Immature natural killer cell (primary cell): Measurements from ENCODE around the gene MYO5B. TPM values are rescaled to one million over a fixed set of nuclear protein-coding genes. Genes with fewer than 3 reads are reported as not detected.
A peak's percentile ranks its signal among the peaks of the same experiment; 100 is the strongest.

ENCODE experiments used
- DNase-seq, 3 donors: peaks; one replicate each; pipeline ENCODE4 v3.0.0; 2022; ENCODE audit warnings: mixed read lengths in 1 of 3
- H3K27ac Mint-ChIP-seq, 6 donors: one replicate each; pipeline ENCODE4 v1.8.0; 2020; ENCODE audit warnings: mixed read lengths in 6 of 6, mild to moderate bottlenecking in 5 of 6, inconsistent platforms in 4 of 6, moderate library complexity in 3 of 6
- H3K27me3 Mint-ChIP-seq, 3 donors: one replicate each; pipeline ENCODE4 v1.8.0; 2020 to 2021; ENCODE audit warnings: low read depth in 3 of 3, mild to moderate bottlenecking in 3 of 3, mixed read lengths in 3 of 3, moderate library complexity in 3 of 3, inconsistent platforms in 1 of 3
- H3K36me3 Mint-ChIP-seq, 3 donors: one replicate each; pipeline ENCODE4 v1.8.0; 2020; ENCODE audit warnings: mixed read lengths in 3 of 3, inconsistent platforms in 2 of 3, mild to moderate bottlenecking in 2 of 3
- H3K4me1 Mint-ChIP-seq, 2 donors: one replicate each; pipeline ENCODE4 v1.8.0; 2020; ENCODE audit warnings: inconsistent platforms in 2 of 2, mild to moderate bottlenecking in 2 of 2, mixed read lengths in 2 of 2, moderate library complexity in 1 of 2
- H3K4me3 Mint-ChIP-seq, 5 donors: one replicate each; pipeline ENCODE4 v1.8.0; 2020; ENCODE audit warnings: mild to moderate bottlenecking in 5 of 5, mixed read lengths in 5 of 5, inconsistent platforms in 3 of 5, moderate library complexity in 3 of 5
- H3K9me3 Mint-ChIP-seq, 6 donors: one replicate each; pipeline ENCODE4 v1.8.0; 2020; ENCODE audit warnings: mild to moderate bottlenecking in 6 of 6, mixed read lengths in 6 of 6, inconsistent platforms in 4 of 6, moderate library complexity in 3 of 6
- polyA plus RNA-seq, 3 donors: library from polyadenylated mRNA; unstranded; fragments of 300-500 nt; fragmentation: Illumina TruSeq; gene quantifications; one replicate each; pipeline ENCODE4 v1.2.3, GENCODE V29; 2021

The MYO5B gene
- polyA plus RNA-seq, 3 donors from 2014 or later: 0.04 TPM; not detected in 2

- Mint-ChIP-seq H3K27me3 (peaks cover 2 to 10% (median 5%) of the 10 kb centered on the region in 3 donors), H3K4me1 (no peaks in the 10 kb centered on the region), H3K9me3 (no peaks in the 10 kb centered on the region), H3K4me3 (no peak overlapping the region), H3K36me3 (no peaks in the 10 kb centered on the region), H3K27ac (no peak overlapping the region)
- DNase-seq: no peak
Observed at GRCh38 chr18:49880661-49881060, 314.3 kb downstream of the MYO5B start.

- Mint-ChIP-seq H3K27me3 (peaks cover 0 to 10% (median 5%) of the 10 kb centered on the region in 3 donors), H3K4me3 (no peak overlapping the region), H3K27ac (no peak overlapping the region), H3K9me3 (no peaks in the 10 kb centered on the region), H3K4me1 (no peaks in the 10 kb centered on the region), H3K36me3 (no peaks in the 10 kb centered on the region)
- no peak for DNase-seq
Observed at GRCh38 chr18:49879271-49879580, 315.7 kb downstream of the MYO5B start.

- Mint-ChIP-seq H3K9me3 (no peaks in the 10 kb centered on the region), H3K4me1 (no peaks in the 10 kb centered on the region), H3K4me3 (no peak overlapping the region), H3K36me3 (no peaks in the 10 kb centered on the region), H3K27me3 (peaks cover 0 to 10% (median 5%) of the 10 kb centered on the region in 3 donors), H3K27ac (no peak overlapping the region)
- DNase-seq: no peak
Observed at GRCh38 chr18:49878567-49879270, 316.2 kb downstream of the MYO5B start.

- Mint-ChIP-seq H3K4me3 (no peak overlapping the region), H3K27ac (no peak overlapping the region), H3K4me1 (no peaks in the 10 kb centered on the region), H3K36me3 (no peaks in the 10 kb centered on the region), H3K9me3 (no peaks in the 10 kb centered on the region), H3K27me3 (peaks cover 0 to 10% (median 5%) of the 10 kb centered on the region in 3 donors)
- no peak for DNase-seq
Observed at GRCh38 chr18:49878015-49878414, 316.9 kb downstream of the MYO5B start.

GRCh38 chr18:49876536-49876935 lies 318.4 kb downstream of the MYO5B start:
- Mint-ChIP-seq H3K9me3 (no peaks in the 10 kb centered on the region), H3K36me3 (no peaks in the 10 kb centered on the region), H3K27ac (no peak overlapping the region), H3K27me3 (peaks cover 0 to 8% (median 5%) of the 10 kb centered on the region in 3 donors), H3K4me1 (peaks cover 7 to 11% of the 10 kb centered on the region in 2 donors), H3K4me3 (no peak overlapping the region)
- DNase-seq: no peak

GRCh38 chr18:49875783-49876182 lies 319.2 kb downstream of the MYO5B start:
- peaks cover 0 to 8% (median 5%) of the 10 kb centered on the region in 3 donors for H3K27me3 Mint-ChIP-seq
- no peak for DNase-seq
- no peak overlapping the region for H3K27ac Mint-ChIP-seq
- no peaks in the 10 kb centered on the region for H3K9me3 Mint-ChIP-seq
- no peaks in the 10 kb centered on the region for H3K36me3 Mint-ChIP-seq
- peaks cover 7 to 11% of the 10 kb centered on the region in 2 donors for H3K4me1 Mint-ChIP-seq
- no peak overlapping the region for H3K4me3 Mint-ChIP-seq

- no peaks in the 10 kb centered on the region for H3K9me3 Mint-ChIP-seq
- H3K4me1 Mint-ChIP-seq: peaks cover 7 to 11% of the 10 kb centered on the region in 2 donors
- H3K36me3 Mint-ChIP-seq: no peaks in the 10 kb centered on the region
- no peak overlapping the region for H3K4me3 Mint-ChIP-seq
- no peak overlapping the region for H3K27ac Mint-ChIP-seq
- H3K27me3 Mint-ChIP-seq: peaks cover 0 to 8% (median 5%) of the 10 kb centered on the region in 3 donors
- no peak for DNase-seq
Observed at GRCh38 chr18:49875155-49875554, 319.8 kb downstream of the MYO5B start.

- H3K9me3 Mint-ChIP-seq: no peaks in the 10 kb centered on the region
- peaks cover 0 to 8% (median 5%) of the 10 kb centered on the region in 3 donors for H3K27me3 Mint-ChIP-seq
- no peaks in the 10 kb centered on the region for H3K36me3 Mint-ChIP-seq
- DNase-seq: no peak
- H3K4me3 Mint-ChIP-seq: no peak overlapping the region
- H3K4me1 Mint-ChIP-seq: peaks cover 7 to 11% of the 10 kb centered on the region in 2 donors
- H3K27ac Mint-ChIP-seq: no peak overlapping the region
Observed at GRCh38 chr18:49874238-49874637, 320.7 kb downstream of the MYO5B start.

GRCh38 chr18:49869354-49869753 lies 325.6 kb downstream of the MYO5B start:
- Mint-ChIP-seq H3K4me1 (peaks cover 7 to 11% of the 10 kb centered on the region in 2 donors), H3K36me3 (no peaks in the 10 kb centered on the region), H3K27me3 (peaks cover 0 to 1% (median 0%) of the 10 kb centered on the region in 3 donors), H3K27ac (no peak overlapping the region), H3K9me3 (no peaks in the 10 kb centered on the region), H3K4me3 (no peak overlapping the region)
- DNase-seq: no peak

GRCh38 chr18:49866680-49867079 lies 328.3 kb downstream of the MYO5B start:
- Mint-ChIP-seq H3K27me3 (peaks cover 1 to 3% (median 3%) of the 10 kb centered on the region in 3 donors), H3K27ac (no peak overlapping the region), H3K4me3 (no peak overlapping the region), H3K9me3 (no peaks in the 10 kb centered on the region), H3K4me1 (peaks cover 0 to under 1% of the 10 kb centered on the region in 2 donors), H3K36me3 (no peaks in the 10 kb centered on the region)
- DNase-seq: no peak

- Mint-ChIP-seq H3K36me3 (no peaks in the 10 kb centered on the region), H3K4me3 (no peak overlapping the region), H3K27ac (no peak overlapping the region), H3K27me3 (peaks cover 1 to 3% (median 3%) of the 10 kb centered on the region in 3 donors), H3K9me3 (no peaks in the 10 kb centered on the region), H3K4me1 (no peaks in the 10 kb centered on the region)
- DNase-seq: no peak
Observed at GRCh38 chr18:49865401-49865800, 329.5 kb downstream of the MYO5B start.

GRCh38 chr18:49863769-49864621 lies 331.0 kb downstream of the MYO5B start:
- Mint-ChIP-seq H3K27ac (peak overlapping the region in 1 of 6 donors; percentile 40), H3K9me3 (no peaks in the 10 kb centered on the region), H3K4me1 (no peaks in the 10 kb centered on the region), H3K36me3 (no peaks in the 10 kb centered on the region), H3K27me3 (peaks cover under 1 to 7% (median 3%) of the 10 kb centered on the region in 3 donors), H3K4me3 (no peak overlapping the region)
- DNase-seq: no peak

- Mint-ChIP-seq H3K4me3 (no peak overlapping the region), H3K36me3 (no peaks in the 10 kb centered on the region), H3K9me3 (no peaks in the 10 kb centered on the region), H3K27ac (no peak overlapping the region), H3K4me1 (peaks cover 3 to 6% of the 10 kb centered on the region in 2 donors), H3K27me3 (peaks cover 0 to 8% (median 3%) of the 10 kb centered on the region in 3 donors)
- no peak for DNase-seq
Observed at GRCh38 chr18:49862656-49863385, 332.1 kb downstream of the MYO5B start.

- DNase-seq: peak in 1 of 3 donors; percentile 19
- Mint-ChIP-seq H3K4me3 (no peak overlapping the region), H3K4me1 (peaks cover 3 to 6% of the 10 kb centered on the region in 2 donors), H3K27me3 (peaks cover 0 to 8% (median 3%) of the 10 kb centered on the region in 3 donors), H3K27ac (no peak overlapping the region), H3K9me3 (no peaks in the 10 kb centered on the region), H3K36me3 (no peaks in the 10 kb centered on the region)
Observed at GRCh38 chr18:49861659-49862058, 333.3 kb downstream of the MYO5B start.
